Stimulated activated CD8-positive, alpha-beta memory T cell treated with anti-CD3 and anti-CD28 coated beads, Interleukin-15, amount 100 ng/mL, for 48 hours (primary cell): ENCODE data around the gene RBP5.

Experiments
- DNase-seq, 2 donors: peaks; one replicate each; pipeline ENCODE4 v3.0.0-alpha.2; 2020; ENCODE audit warnings: low read depth in 2 of 2

RBP5 gene

DNA sequence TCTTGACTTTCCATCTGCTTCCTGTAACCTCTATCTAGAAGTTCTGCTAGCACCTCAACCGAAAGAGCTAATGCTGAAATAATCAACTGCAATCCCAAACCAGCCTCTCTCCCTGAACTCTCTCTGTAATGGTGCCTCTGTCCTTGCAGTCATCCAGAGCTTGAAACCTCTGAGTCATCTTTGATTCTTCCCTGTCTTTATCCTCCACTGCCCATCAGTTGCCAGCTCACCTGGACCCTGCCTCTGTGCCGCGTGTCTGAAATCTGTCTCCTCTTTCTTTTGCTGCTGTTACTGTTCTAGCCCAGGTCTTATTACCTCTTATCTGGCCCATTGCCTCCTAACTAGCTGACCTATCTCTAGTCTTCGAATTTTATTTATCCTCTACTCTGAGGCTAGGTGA lies 17.0 kb upstream of the RBP5 start:
- DNase-seq = no peak

GRCh38 chr12:7144414-7145120 lies 15.9 kb upstream of the RBP5 start:
- no peak for DNase-seq

- DNase-seq = no peak
These were observed 14.9 kb upstream of the RBP5 start for GRCh38 chr12:7143564-7143963.

DNA sequence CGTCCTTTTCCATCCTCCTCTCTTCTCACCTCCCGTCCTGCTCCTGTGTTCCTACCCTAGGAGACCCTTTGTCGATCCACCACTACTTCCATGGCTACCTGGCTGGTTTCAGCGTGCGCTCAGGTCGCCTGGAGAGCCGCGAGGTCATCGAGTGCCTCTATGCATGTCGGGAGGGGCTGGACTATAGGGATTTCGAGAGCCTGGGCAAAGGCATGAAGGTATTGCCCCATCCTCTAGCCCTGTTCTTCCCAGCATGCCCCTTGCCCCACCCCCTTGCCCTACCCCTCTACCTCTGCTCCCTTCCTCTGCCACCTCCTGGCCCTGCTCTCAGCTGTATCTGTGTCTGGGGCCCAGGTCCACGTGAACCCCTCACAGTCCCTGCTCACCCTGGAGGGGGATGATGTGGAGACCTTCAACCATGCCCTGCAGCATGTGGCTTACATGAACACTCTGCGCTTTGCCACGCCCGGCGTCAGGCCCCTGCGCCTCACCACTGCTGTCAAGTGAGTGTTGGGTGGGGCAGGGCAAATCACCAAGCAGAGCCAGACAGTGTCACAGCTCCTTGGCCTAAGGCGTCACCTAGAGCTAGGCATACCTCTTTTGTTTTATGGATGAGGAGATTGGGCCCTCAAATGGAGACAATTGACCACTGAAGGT lies 14.2 kb upstream of the RBP5 start:
- no peak for DNase-seq

DNA sequence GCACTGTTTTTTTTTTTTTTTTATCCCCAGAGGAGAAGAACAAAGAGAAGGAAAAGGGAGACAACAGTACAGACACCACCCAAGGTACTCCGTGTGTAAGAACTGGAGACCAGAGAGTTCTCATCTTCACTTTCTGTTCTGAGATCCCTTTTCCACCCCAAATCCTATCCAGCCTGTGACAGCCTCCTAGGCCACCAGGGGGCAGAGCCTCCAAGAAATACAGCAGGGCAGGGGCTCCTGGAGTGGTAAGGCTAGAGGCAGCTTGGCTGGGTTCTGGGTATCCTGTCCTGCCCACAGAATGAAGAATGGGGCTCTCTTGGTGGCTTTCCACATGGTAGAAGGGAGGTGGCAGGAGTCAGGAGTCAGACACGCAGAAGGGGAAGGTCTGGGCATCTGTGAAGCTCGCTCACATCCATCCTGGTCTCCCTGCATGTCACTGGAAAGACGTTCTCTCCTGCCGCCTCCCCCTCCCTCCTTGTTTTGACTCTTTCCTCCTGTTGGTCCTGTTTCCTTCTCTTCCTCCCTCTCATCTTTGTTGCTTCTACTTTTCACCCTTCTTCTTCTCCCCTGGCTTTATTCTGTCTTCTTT lies 13.5 kb upstream of the RBP5 start:
- DNase-seq = peak; percentile 27 to 31

DNA sequence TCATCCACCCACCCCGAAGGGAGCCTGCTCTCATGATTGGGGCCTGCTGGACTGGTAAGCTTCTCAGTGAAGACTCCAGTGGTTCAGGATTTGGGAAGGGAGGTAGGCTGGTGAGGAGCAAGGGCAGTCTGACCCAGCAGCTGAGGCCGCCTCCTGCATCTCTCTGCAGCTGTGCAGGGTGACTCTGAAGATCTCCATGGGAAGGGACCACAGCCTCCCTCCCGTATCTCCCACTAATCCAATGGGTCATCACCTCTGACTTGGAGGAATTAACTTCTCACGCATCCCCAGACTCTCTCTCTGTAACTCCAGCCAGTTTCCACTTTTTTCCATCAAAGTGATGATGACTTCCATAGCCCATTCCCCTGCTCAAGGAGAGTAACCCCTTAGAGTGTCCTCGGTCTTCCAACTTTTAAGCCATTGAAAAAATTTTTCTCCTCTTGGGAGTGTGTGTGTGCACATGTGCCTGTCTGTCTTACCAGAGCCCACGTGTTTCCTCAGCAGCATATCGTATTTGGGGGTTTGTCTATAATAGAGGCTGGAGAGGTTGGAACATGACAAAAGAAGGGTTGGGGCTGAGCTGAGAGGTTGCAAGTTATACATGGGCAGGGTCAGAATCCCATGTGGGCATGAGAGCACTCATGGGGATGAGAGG lies 12.8 kb upstream of the RBP5 start:
- no peak for DNase-seq

- DNase-seq = no peak
These were observed 10.5 kb upstream of the RBP5 start for GRCh38 chr12:7139200-7139599.

- DNase-seq = no peak
These were observed 9.2 kb upstream of the RBP5 start for GRCh38 chr12:7137908-7138307.

- DNase-seq = no peak
These were observed 8.0 kb upstream of the RBP5 start for GRCh38 chr12:7136676-7137075.

GRCh38 chr12:7136071-7136470 lies 7.4 kb upstream of the RBP5 start:
- no peak for DNase-seq

- no peak for DNase-seq
These were observed 5.9 kb upstream of the RBP5 start for GRCh38 chr12:7134396-7135166.

- peak in 1 of 2 donors; percentile 23 for DNase-seq
These were observed 2.8 kb upstream of the RBP5 start for GRCh38 chr12:7131502-7131866.

DNA sequence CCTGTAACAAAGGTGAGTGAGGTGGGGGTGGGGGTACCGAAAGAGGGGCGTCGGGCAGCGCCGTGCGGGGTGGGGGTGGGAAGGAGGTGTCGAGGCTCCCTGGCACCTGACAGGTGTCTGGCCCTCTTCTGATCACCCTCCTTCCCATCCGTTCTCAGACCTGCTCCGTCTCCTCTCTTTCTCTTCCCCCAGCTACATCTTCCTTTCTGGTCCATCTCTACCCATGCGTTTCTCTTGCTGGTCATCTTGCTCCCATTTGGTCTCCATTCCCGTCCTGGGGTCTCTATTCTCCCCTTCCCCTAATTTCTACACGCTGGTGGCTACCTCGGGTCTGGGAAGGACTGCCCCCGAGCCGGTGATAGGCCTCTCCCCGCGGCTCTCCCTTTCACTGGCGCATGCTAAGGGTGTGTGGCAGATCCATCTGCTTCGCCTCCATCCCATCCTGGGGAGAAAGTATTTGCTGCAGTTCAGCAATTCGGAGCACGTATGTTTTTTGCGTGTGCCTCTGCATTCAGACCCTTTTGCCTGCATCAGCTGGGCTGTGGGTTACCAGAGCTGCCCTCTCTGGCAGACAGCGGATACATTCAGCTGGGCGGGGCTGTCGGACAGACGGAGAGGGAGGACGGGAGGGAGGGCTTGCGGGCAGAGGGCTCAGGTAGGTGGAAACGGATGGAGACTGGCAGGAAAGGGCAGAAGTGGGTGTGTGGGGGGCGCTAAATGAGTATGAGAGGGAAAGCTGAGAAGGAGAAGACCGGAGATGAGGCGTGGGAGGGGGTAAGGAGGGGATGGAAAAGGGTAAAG lies 2.2 kb upstream of the RBP5 start:
- DNase-seq = peak; percentile 49 to 57

DNA sequence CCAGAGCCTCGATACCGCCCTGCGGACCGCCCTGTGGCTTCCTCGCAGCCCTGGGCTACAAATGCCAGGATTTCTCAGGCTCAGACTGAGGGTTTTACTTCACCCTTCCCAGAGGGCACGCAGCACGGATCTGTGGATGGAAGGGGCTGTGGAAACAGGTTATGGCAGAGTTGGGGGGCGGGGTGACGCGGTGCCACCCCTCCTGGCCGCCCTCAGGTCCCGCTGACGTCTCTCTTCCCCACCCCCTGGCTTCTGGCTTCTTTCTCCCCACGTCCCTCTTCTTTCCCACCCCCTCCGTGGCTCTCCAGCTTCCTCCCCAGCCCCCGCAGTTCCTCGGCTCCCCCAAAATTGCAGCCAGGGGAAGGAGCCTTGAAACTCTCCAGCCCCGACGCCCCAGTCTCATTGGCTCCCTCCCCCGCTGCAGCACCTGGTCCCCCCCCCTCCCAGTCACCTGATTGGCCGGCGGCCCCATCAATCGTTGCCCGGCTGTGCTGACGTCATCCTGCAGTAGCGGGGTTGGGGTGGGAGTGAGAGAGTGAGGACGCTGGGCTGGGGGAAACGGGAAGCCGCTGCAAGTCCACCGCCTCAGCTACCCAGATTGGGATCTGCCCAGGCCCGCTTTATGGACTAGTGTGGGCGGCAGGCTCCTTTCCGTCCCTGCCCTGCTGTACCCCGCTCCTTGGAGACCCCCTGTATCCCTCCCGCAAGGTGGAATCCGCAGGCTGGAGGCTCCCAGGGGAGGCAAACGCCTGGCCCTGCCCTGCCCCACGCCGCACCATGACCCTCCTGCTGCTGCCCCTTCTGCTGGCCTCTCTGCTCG lies 1.4 kb upstream of the RBP5 start, which contains the start of gene CLSTN3:
Gene CLSTN3, plus strand, starts transcription at position 500 of the 820 bp plus-strand sequence. Its CDS starts 278 bp downstream, at position 778.
- peak; percentile 63 to 74 for DNase-seq

DNA sequence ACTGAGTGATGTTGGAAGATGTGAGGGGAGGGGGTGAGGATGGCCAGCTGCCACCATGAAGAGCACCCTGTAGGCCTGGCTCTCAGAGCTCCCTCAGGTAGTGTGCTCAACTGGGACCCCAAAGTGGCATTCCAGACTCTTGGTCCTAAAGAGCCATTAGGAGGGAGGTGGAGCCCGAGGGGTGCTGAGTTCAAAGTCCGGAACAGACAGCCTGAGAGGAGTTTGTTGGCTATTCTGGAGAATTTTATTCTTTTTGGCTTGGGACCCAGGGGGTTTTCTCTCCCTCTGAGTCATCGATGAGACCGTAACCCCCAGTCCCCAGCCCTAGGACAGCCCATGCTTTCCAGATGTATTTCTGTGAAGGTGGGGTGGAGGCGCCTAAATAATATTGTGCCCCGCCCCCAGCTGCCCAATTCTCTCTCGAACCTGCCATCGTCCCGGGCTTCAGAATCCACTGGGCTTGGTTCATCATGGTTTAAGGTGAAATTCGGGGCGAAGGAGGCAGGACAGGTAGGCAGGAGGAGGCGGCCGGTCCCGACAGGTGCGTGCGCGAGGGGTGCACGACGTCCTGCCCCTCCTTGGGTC lies 690 bp upstream of the RBP5 start:
- no peak for DNase-seq

- DNase-seq = no peak
These were observed 618 bp downstream of the RBP5 start for GRCh38 chr12:7127916-7128626.

DNA sequence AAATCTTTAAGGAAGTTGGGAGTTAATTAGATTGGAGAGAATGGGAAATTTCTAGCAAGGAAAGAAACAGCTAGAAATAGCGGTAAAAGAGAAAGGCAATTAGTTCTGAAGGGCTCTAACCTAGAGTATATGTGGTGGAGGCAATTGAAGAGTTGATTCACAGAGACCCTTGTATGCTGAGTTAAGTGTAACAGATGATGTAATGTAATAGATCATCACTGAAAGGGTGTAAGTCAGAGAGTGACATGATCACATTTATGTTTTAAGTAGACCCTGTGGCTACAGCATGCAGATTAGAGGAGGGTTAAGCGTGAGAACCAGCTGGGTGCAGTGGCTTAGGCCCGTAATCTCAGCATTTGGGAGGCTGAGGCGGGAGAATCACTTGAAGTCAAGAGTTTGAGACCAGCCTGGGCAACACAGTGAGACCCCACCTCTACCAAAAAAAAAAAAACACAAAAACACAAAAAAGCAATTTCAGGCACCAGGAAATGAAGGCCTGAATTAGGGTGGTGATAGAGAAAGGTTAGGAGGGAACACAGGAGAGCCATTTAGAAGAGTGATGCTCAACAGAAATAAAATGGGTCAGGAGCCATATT lies 3.0 kb downstream of the RBP5 start:
- no peak for DNase-seq

DNA sequence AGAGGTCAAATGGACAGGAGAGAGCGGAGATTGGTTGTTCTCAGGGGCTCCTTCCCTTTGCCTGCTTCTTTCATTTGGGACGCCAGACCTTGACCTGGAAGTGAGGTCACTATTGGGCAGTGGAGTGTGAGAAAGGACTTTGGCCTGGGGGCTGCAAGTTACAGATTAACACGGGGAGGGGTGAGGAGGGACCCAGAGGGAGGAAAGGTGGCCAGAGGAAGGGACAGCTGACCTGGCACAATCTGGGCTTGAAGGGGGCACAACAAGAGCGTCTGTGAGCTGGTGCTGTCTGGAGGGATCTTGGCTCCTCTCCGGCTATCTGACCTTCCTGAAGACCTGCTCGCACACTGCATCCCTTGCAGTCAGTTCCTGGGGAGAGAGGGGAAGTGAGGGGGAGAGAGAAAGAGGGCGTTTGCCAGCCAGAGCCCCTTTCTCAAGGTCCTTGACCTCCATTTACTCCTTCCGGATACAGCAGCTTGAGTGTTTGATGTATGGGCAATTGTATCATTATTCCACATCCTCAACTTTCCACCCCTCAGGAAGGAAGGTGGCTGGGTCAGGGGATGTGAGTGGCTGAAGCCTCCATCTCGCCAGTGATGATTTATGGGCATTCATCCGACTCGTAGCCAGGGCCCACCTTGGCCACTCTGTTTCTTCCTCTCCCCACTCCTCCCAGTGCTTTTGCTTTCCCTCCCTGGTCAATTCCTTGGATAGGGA lies 4.7 kb downstream of the RBP5 start:
- no peak for DNase-seq
